ENCODE data around the gene NKX6-1.

The NKX6-1 gene

DNA sequence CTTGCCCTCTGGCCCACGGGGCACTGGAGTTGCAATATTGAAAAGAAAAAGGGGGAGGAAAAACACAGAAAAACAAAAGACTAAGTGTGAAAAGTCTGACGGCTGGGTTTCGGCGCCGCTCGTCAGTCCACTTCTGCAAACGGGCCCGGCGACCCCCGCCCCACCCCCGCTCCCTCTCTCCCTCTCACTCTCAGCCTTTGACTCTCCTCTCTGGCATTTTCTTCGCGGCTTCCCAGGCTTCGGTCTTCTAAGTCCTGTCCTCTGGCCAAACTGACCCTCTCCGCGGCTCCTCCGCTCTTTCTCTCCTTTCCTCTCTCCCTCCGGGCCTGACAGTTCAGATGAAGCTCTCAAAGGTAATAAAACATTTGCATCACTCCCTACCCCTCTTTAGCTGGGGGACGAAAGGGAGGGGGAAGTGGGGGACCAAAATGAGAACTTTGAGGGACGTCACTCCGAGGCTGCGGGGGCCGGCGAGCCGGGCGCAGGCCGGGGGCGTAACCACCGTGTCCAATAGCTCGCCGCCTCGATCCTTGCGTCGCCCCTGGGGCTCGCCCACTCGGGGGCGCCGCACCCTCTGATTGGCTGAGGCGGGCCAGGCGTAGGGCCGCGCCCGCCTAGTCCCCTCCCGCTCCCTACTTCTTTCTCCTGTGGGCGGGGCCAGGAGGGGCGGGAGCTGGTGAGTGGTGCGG, at the start of gene NKX6-1:
Gene NKX6-1 (minus strand): TSS at position 358 of the 689 bp plus-strand sequence. CDS start 1,064 bp downstream, outside the sequence.
- no peak for DNase-seq

- no peak for DNase-seq
Measured at GRCh38 chr4:84547211-84547610, 48.1 kb upstream of the NKX6-1 start.

DNA sequence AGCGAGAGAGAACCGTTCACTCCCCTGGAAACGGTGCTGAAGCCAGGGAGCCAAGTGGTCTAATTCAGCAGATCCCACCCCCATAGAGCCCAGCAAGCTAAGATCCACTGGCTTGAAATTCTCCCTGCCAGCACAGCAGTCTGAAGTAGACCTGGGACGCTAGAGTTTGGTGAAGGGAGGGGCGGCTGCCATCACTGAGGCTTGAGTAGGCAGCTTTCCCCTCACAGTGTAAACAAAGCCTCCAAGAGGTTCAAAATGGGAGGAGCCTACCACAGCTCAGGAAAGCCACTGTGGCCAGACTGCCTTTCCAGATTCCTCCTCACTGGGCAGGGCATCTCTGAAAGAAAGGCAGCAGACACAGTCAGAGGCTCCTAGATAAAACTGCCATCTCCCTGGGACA, 46.0 kb upstream of the NKX6-1 start:
- DNase-seq, result no peak

- no peak for DNase-seq
Measured at GRCh38 chr4:84535901-84536300, 36.8 kb upstream of the NKX6-1 start.

- DNase-seq, result no peak
Measured at GRCh38 chr4:84531689-84532088, 32.6 kb upstream of the NKX6-1 start.

DNA sequence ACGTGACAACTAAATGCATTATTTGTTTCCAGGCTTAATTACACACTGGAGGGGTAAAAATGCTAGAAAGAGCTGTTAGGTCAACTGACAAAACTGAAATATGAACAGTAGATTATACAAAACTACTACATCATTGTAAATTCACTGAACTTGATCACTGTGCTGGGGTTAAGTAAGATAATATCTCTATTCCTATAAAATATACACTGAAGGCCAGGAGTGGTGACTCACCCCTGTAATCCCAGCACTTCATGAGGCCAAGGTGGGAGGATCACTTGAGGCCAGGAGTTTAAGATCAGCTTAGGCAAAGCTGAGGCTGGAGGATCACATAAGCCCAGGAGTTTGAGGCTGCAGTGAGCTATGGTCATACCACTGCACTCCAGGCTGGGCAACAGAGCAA, 31.8 kb upstream of the NKX6-1 start:
- no peak for DNase-seq

GRCh38 chr4:84530454-84530853, 31.4 kb upstream of the NKX6-1 start:
- no peak for DNase-seq

- DNase-seq, result no peak
Measured at GRCh38 chr4:84529169-84529751, 30.2 kb upstream of the NKX6-1 start.

DNA sequence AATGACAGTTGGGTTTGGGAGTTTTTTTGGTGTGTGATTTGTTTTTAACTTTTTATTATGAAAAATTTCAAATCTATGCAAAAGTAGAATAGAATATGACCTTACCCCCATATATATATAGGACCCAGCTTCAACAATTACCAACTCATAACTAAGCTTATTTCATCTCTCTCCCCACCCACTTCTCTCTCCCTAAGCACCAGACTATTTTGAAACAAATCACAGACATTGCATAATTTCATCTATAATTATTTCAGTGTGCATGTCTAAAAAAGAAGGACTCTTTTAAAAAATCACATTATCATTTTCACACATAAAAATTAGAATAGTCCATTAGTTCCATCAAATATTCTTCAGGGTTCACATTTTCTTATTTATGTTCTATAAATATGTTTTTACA, 28.3 kb upstream of the NKX6-1 start:
- no peak for DNase-seq

DNA sequence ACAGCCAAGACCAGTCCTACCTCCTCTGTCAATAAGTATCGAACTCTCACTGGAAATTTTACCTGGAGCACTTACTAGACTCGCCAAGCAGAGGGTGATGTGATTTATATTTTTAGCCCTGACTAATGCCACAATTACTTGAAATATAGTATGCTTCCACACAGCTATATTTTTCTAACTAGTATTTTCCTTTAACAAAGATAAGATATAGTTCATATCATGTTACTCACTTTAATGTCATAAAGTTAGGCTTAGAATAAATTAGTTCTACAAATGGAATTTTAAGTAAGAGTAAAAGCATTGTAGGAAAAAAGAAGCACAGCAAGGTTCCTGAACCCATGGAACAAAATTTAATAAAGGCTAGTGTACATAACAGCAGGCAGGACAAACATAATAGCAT, 16.0 kb upstream of the NKX6-1 start:
- no peak for DNase-seq

GRCh38 chr4:84512277-84512676, 13.2 kb upstream of the NKX6-1 start:
- no peak for DNase-seq

GRCh38 chr4:84511703-84512102, 12.6 kb upstream of the NKX6-1 start:
- no peak for DNase-seq

GRCh38 chr4:84507941-84508340, 8.8 kb upstream of the NKX6-1 start:
- no peak for DNase-seq

DNA sequence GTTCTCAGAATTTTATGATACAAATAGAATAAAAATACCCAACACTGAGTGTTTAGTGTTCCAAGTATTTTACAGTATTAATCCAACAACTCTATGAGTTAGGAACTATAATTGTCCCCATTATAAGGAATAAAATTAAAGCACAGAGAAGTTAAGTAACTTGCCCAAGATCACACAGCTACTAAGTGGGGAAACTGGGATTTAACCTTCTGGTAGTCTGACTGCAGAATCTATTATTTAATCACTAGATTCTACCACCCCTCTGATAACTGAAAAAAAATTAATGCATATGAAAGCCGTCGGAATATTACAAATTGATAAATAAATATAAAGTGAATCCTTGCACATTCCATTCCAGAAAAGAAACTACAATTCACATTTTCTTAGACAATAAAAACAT, 5.7 kb upstream of the NKX6-1 start:
- no peak for DNase-seq

DNA sequence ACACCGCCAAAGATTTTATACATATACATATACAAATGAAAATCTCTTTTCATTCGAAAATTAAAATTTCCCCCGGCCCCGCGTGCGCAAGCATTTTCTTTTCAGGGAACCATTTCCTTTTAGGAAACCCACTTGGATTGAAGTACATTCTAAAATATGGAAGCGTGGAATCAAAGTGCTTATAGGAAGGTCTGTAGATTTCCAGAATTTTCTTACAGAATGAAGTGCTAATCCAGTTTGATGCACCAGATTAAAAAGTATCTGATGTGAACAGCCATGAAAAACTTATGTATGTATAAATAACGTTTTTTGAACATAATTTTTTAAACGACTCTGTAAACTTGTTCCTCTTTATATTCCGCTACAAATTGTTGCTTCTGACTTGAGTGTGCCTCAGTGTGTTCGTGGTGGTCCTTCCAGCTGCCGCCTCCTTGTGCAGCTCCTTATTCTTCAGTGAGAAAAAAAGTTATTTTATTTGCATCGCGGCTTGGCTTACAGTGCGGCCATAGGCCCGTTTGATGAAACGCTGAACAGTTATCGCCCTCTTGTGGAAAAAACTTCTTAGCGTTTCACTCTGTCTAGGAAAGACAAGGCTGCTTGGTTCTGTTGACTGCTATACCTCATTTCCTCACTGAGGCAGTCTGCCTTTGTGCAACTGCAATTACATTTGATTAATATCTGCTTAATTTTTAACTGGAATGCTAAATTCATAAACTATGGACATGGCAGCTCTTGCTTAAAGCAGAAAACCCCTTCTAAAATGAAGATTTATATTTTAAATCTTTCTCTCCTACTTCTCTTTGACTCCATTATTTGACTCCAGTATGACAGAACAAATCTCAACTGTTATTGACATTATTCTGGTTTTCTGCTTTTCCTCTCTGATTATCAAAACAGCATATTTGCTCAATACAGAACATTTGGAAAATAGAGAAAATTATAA, 4.7 kb upstream of the NKX6-1 start:
- no peak for DNase-seq

GRCh38 chr4:84502955-84503373, 3.9 kb upstream of the NKX6-1 start:
- no peak for DNase-seq

DNA sequence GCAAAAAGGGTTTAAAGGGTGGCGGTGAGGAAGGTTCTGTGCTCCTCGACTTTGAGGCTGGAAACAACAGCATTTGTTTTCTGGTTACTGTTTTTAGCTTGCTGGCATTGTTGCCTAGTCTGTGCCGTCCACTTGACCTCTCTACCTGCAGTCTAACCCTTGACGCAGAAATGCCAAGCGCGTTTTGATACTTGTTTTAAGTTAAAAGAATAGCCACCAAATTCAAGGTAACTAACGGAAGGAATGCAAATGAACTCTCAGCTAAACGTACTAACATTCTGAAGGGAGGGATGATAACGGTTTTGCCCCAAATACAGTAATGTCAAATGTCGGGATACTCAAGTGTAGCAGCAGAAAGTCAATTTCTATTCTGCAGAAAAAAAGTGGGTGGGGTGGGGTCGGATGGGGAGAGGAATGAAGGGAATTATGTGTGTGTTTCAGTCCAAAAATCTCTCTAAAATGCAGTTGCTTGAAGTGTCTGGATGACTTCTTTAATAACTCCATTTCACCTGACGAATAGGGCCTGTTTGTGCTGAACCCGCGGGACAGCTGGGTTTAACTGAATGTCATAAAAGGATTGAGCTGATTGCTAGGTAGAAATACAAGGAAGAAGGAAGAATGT, 3.4 kb upstream of the NKX6-1 start:
- DNase-seq, result no peak

GRCh38 chr4:84501721-84502267, 2.7 kb upstream of the NKX6-1 start:
- no peak for DNase-seq

- no peak for DNase-seq
Measured at GRCh38 chr4:84501202-84501503, 2.1 kb upstream of the NKX6-1 start.

DNA sequence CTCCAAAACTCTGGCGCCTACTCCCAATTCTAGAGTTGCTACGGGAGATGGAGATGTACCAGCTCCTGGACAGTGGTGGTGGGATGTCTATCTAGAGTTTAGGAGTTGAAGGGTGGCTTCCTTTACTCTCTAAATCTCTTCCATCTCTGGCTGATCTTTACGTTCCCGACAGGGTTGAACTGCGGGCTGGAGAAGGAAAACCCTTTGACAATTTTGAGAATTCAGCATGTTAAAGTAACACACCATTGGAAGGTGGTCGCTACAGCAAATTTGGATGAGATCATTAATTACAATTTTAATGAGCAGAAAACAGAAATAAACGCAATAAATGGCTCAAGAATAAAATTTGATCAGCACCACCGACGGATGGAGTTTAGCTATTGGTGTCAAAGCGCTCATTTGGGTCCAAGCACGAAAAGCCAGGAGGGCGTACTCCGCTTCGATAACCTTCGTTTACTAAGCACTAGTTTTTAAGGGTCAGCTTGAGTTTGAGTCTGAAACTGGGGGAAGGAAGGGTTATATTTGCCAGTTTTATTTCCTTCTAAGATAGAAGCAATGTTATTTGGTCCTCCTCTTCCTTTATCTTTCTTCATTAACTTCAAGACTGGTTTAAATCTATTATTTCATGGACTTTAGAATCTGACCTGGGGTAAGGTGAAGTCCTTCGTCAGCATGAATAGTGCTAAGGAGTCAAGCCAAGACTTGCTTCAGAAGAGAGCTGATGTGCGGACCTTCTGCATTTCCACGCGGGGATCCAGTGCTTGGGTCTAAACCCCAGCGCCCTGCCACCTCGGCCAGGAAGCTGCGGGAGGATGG, 1.5 kb upstream of the NKX6-1 start:
- DNase-seq, result no peak

DNA sequence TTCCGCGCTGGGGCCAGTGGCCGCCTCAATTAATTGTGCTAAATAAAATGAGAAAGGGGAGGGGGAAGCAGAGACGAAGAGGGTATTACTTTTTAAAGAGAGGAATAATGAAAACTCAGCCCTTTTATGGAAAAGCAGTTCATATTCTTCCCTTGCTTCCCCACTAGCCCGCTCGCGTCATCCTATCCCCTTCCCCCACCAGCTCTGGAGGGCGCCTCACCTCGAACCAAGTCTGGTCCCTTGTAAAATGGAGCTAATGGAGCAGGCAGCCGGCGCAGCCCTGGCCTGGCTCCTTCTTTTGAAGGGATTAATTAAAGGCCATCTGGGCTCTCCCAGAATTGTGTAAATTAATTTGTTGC, 511 bp upstream of the NKX6-1 start:
- no peak for DNase-seq

DNA sequence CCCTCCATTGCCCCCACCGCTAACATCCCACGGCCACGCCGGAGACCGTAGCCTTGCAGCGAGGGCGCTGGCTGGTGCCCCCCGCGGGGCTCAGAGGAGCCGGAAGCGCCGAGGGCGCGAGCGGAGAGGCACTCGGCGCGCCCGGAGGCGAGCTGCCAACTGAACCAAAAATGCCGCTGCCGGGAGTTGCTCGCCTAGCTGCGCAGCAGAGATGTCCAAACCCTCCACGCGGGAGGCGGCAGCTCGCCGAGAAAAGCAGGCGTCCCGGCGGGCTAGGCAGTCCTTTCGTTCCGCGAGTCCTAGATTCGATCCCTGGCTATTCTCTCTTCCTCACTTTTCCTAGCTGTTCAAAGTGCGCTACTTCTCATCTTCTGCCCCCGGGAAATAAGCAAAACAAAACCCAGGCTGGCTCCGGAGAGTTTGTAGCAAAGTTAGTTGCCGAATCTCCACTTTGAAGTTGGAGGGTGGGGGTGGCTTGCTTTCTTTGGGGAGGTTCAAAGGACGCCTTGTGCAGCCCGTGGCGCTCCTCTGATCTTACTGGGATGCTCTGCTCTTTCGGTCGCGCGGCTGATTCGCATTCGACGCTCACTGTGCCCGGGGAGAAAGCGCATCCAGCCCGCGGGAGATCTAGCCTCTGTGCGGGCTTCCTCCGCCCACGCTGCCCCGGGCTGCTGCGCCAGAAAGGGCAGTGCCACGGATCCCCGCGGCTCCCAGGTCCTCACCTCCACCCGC, 723 bp downstream of the NKX6-1 start:
- no peak for DNase-seq
